H1 (cell line): ENCODE results near the gene NADK. TPM values are rescaled to one million over a fixed set of nuclear protein-coding genes. Genes with fewer than 3 reads are reported as not detected.

Experiments
- ATF2 ChIP-seq: IDR thresholded peaks from 2 replicates; pipeline ENCODE4 v1.6.1; 2012; ENCODE audit warnings: low read length, inconsistent platforms
- BRCA1 ChIP-seq: IDR thresholded peaks from 2 replicates; pipeline ENCODE4 v1.6.1; 2012; ENCODE audit warnings: low read depth, low read length, improper control_type of control experiment
- CEBPB ChIP-seq: IDR thresholded peaks from 2 replicates; pipeline ENCODE4 v1.6.1; 2012; ENCODE audit warnings: low read depth, low read length
- CTCF ChIP-seq, 3 experiments: IDR thresholded peaks; 1 replicate in 2 of 3; 2 replicates in 1 of 3; pipeline versions ENCODE4 v1.5.1 to v1.6.1; 2011; ENCODE audit warnings: low read length in 3 of 3, mild to moderate bottlenecking in 3 of 3, inconsistent platforms in 2 of 3, low read depth in 1 of 3, moderate library complexity in 1 of 3; ENCODE audit not compliant: insufficient read depth in 1 of 3; ENCODE audit errors: control extremely low read depth in 1 of 3
- EP300 ChIP-seq, 2 experiments: IDR thresholded peaks; 1 replicate in 1 of 2; 2 replicates in 1 of 2; pipeline ENCODE4 v1.6.1; 2011 to 2012; ENCODE audit warnings: low read depth in 2 of 2, low read length in 2 of 2, mild to moderate bottlenecking in 2 of 2, borderline replicate concordance in 1 of 2, inconsistent platforms in 1 of 2, moderate library complexity in 1 of 2
- HDAC2 ChIP-seq, 2 experiments: fragments of 300-600 bp in 1 of 2; sonication (generic) in 1 of 2; IDR thresholded peaks; 2 replicates each; pipeline ENCODE4 v1.6.1; 2011 to 2012; ENCODE audit warnings: low read depth in 2 of 2, low read length in 2 of 2, mild to moderate bottlenecking in 2 of 2, moderate library complexity in 2 of 2, borderline replicate concordance in 1 of 2, inconsistent platforms in 1 of 2
- HDAC6 ChIP-seq: IDR thresholded peaks from one replicate; pipeline ENCODE4 v1.7.1; 2012; ENCODE audit warnings: low read depth, mild to moderate bottlenecking, inconsistent platforms, low read length, moderate library complexity
- KDM1A ChIP-seq: fragments of 200-600, 300-600 bp; sonication (generic); IDR thresholded peaks from 2 replicates; pipeline ENCODE4 v1.7.1; 2016; ENCODE audit warnings: mild to moderate bottlenecking, low read length, borderline replicate concordance
- NRF1 ChIP-seq: IDR thresholded peaks from 2 replicates; pipeline ENCODE4 v1.6.1; 2011; ENCODE audit warnings: mild to moderate bottlenecking, low read depth, low read length, improper control_type of control experiment
- RBBP5 ChIP-seq: IDR thresholded peaks from 2 replicates; pipeline ENCODE4 v1.7.1; 2012; ENCODE audit warnings: low read depth, mild to moderate bottlenecking, inconsistent platforms, low read length, moderate library complexity, borderline replicate concordance
- RXRA ChIP-seq: IDR thresholded peaks from 2 replicates; pipeline ENCODE4 v1.6.1; 2011; ENCODE audit warnings: low read depth, mild to moderate bottlenecking, low read length, moderate library complexity; ENCODE audit not compliant: insufficient read depth
- SIN3A ChIP-seq, 2 experiments: IDR thresholded peaks in 1 of 2; conservative IDR thresholded peaks in 1 of 2; 2 replicates each; pipeline ENCODE4 v1.6.1; 2011 to 2012; ENCODE audit warnings: low read length in 2 of 2, improper control_type of control experiment in 1 of 2, low read depth in 1 of 2, mild to moderate bottlenecking in 1 of 2
- SP1 ChIP-seq: IDR thresholded peaks from 2 replicates; pipeline ENCODE4 v1.6.1; 2011; ENCODE audit warnings: low read depth, low read length
- SP2 ChIP-seq: IDR thresholded peaks from 2 replicates; pipeline ENCODE4 v1.6.1; 2012; ENCODE audit warnings: mild to moderate bottlenecking, low read length, inconsistent platforms
- TAF1 ChIP-seq: IDR thresholded peaks from 2 replicates; pipeline ENCODE4 v1.6.1; 2011; ENCODE audit warnings: mild to moderate bottlenecking, low read depth, low read length
- TCF12 ChIP-seq: IDR thresholded peaks from 2 replicates; pipeline ENCODE4 v1.6.1; 2011; ENCODE audit warnings: low read depth, mild to moderate bottlenecking, low read length
- USF2 ChIP-seq: IDR thresholded peaks from 2 replicates; pipeline ENCODE4 v1.6.1; 2011; ENCODE audit warnings: low read length, improper control_type of control experiment
- polyA plus RNA-seq, 7 experiments: library from polyadenylated mRNA; depleted of rRNA in 3 of 7; stranded (reverse) in 5 of 7; unstranded in 2 of 7; fragments of >200 nt in 5 of 7; fragments of 200-250 nt in 2 of 7; gene quantifications; 1 replicate in 5 of 7; 2 replicates in 1 of 7; 4 replicates in 1 of 7; pipeline versions ENCODE4 v1.2.1 to v1.2.3, GENCODE V29; 2011 to 2013; ENCODE audit warnings: missing spikeins in 2 of 7, mixed read lengths in 2 of 7
- total RNA-seq: library from RNA; stranded (reverse); fragmentation: NEBNext Ultra II Directional; extraction: Animal tissue kit (Norgen Biotek cat#: 25700); gene quantifications from 2 replicates; pipeline ENCODE4 v1.2.1, GENCODE V29; 2021

NADK gene
- total and polyA plus RNA-seq, 2 of the 8 experiments (the other 6 are each of a cell fraction or from before 2014, with no cell fraction given), result 78.0 to 89.7 TPM

- TF ChIP-seq ATF2 (no peak), EP300 (IDR thresholded peaks at IDR 0.05; ENCODE audit: borderline replicate concordance in 1 of 2, low read depth in 2 of 2, low read length in 2 of 2) (no peak), USF2 (no peak), TCF12 (no peak), RXRA (no peak), RBBP5 (no peak; the same call in 1 of the 2 replicates), SP2 (no peak), SP1 (no peak), KDM1A (no peak), HDAC6 (no peak), HDAC2 (IDR thresholded peaks at IDR 0.05; ENCODE audit: borderline replicate concordance in 1 of 2, low read depth in 2 of 2, low read length in 2 of 2) (peak in 1 of 2 experiments; percentile 59; a peak in 1 of 4 replicates), CEBPB (no peak), TAF1 (no peak), SIN3A (conservative IDR thresholded peaks at IDR 0.05 in 1 of 2, IDR thresholded peaks at IDR 0.05 in 1 of 2; ENCODE audit: low read depth in 1 of 2, low read length in 2 of 2) (peak; percentile 28 to 59; a peak in 1 of 4 replicates), NRF1 (peak; percentile 69), BRCA1 (no peak), CTCF (IDR thresholded peaks at IDR 0.05; ENCODE audit: control extremely low read depth in 1 of 3, insufficient read depth in 1 of 3, low read depth in 1 of 3, low read length in 3 of 3) (no peak)
Measured at GRCh38 chr1:1777950-1778662, at the start of gene NADK (continued).
